GM21360 (cell line): Measurements from ENCODE around the gene SERINC4.
"Not testable (repeated sequence)": the region's sequence is repeated elsewhere in the genome, so short reads cannot be mapped to it uniquely, and the experiment has no call there.

Source experiments
- ATAC-seq: cut with Tn5 transposase; IDR thresholded peaks from one replicate; pipeline ENCODE4 v1.9.1; 2021; ENCODE audit warnings: mild to moderate bottlenecking, moderate library complexity; ENCODE audit not compliant: unreplicated experiment

Gene SERINC4

DNA sequence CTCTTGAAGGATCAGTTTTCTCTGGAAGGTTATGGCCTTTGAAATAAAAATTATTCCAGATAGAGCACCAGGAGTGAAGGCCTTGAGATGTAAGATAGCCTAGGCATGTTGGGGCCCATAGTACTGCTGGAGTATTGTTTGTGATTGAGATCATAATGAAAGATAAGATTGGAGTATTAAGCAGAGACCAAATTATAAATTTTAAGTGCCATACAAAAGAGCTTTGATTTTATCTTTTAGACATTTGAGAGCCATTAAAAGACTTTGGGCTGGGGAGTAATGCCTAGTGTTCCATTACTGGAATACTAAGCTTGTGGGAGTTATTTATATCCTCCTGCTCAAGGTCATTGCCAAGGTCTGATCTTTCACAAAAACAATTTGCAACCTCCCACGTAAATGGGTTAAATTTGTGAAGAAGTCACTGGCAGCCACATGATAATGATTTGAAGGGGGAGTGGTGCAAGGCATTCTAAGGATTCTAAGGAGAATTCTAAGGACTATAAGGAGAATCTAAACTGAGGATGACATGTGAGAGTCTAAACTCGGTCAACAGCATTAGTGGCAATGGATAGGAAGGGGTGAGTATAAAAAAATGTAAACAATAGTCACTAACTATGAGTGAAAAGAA, 36.1 kb downstream of the SERINC4 start:
- no peak for ATAC-seq

DNA sequence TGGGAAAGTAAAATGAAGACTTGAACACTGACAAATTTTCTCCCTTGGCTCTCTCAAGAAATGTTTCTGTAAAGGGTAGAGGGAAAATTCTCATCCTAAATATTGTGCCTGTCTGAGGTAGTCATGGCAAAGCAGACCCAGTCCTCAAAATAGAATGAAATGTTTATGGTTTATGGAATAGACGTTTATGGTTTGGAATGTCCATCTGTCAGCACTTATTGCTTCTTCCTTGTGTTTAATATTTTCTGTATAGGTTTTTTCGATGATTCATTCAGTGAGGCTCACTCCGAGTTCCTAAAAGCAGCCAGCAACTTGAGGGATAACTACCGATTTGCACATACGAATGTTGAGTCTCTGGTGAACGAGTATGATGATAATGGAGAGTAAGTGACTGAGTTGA, 37.2 kb downstream of the SERINC4 start:
- ATAC-seq, result no peak

GRCh38 chr15:43751885-43752284, 48.1 kb downstream of the SERINC4 start:
- ATAC-seq, result no peak

GRCh38 chr15:43749690-43750345, 50.2 kb downstream of the SERINC4 start:
- ATAC-seq, result peak; percentile 43

- no peak for ATAC-seq
Measured at GRCh38 chr15:43748376-43748775, 51.6 kb downstream of the SERINC4 start.

- ATAC-seq, result not testable (repeated sequence)
Measured at GRCh38 chr15:43746903-43747309, 53.1 kb downstream of the SERINC4 start.

- peak; percentile 61 for ATAC-seq
Measured at GRCh38 chr15:43746245-43746902, 53.6 kb downstream of the SERINC4 start, which contains the start of gene PDIA3. Gene PDIA3 (plus strand): TSS chr15:43746438. CDS start chr15:43746540, 102 bp downstream.
